Calu3 (cell line): Measurements from ENCODE around the gene ACR. TPM values are rescaled to one million over a fixed set of nuclear protein-coding genes. Genes with fewer than 3 reads are reported as not detected.

Experiments used
- BruUV-seq: library from RNA; stranded (reverse); fragments of 400-500 nt; replicated peaks from 2 replicates; lab custom pipeline; 2021; lab: Mats Ljungman, UMichigan
- CTCF ChIA-PET: fragments of 300-600 bp; sonication (Branson Sonifier 250); formaldehyde crosslinking; loops from one replicate; lab custom pipeline; 2022; ENCODE audit warnings: antibody characterized with exemption; lab: Charles Lee
- DNase-seq: peaks from one replicate; pipeline ENCODE4 v3.0.0; 2022
- H3K27ac Mint-ChIP-seq: one replicate; pipeline ENCODE4 v1.8.0; 2022; ENCODE audit warnings: mixed read lengths; ENCODE audit not compliant: unreplicated experiment
- H3K27me3 Mint-ChIP-seq: one replicate; pipeline ENCODE4 v1.8.0; 2022; ENCODE audit warnings: mixed read lengths; ENCODE audit not compliant: unreplicated experiment
- H3K36me3 Mint-ChIP-seq: one replicate; pipeline ENCODE4 v1.8.0; 2022; ENCODE audit warnings: mild to moderate bottlenecking, moderate library complexity, mixed read lengths; ENCODE audit not compliant: insufficient read depth, unreplicated experiment
- H3K4me1 Mint-ChIP-seq: one replicate; pipeline ENCODE4 v1.8.0; 2022; ENCODE audit warnings: mild to moderate bottlenecking, low read depth, mixed read lengths; ENCODE audit not compliant: unreplicated experiment
- H3K4me3 Mint-ChIP-seq: one replicate; pipeline ENCODE4 v1.8.0; 2022; ENCODE audit warnings: mild to moderate bottlenecking, low read depth, moderate library complexity, mixed read lengths; ENCODE audit not compliant: unreplicated experiment
- H3K9me3 Mint-ChIP-seq: one replicate; pipeline ENCODE4 v1.8.0; 2022; ENCODE audit warnings: low read depth, mixed read lengths; ENCODE audit not compliant: unreplicated experiment
- intact Hi-C: fragments of 100-400 bp; cut with micrococcal nuclease; formaldehyde crosslinking; loops from one replicate; pipeline ENCODE4 v1.10.0; 2022; ENCODE audit not compliant: unreplicated experiment
- total RNA-seq: library from RNA; stranded (reverse); gene quantifications from 2 replicates; pipeline ENCODE4 v1.2.3, GENCODE V29; 2022
- TF ChIP-seq, protein P1 (sequence below): fragments of 200-600 bp; IDR thresholded peaks from one replicate; pipeline ENCODE4 v1.8.0; 2022; ENCODE audit warnings: antibody characterized with exemption; ENCODE audit not compliant: unreplicated experiment

The ACR gene
- total RNA-seq, 1 experiment from 2014 or later, result not detected

DNA sequence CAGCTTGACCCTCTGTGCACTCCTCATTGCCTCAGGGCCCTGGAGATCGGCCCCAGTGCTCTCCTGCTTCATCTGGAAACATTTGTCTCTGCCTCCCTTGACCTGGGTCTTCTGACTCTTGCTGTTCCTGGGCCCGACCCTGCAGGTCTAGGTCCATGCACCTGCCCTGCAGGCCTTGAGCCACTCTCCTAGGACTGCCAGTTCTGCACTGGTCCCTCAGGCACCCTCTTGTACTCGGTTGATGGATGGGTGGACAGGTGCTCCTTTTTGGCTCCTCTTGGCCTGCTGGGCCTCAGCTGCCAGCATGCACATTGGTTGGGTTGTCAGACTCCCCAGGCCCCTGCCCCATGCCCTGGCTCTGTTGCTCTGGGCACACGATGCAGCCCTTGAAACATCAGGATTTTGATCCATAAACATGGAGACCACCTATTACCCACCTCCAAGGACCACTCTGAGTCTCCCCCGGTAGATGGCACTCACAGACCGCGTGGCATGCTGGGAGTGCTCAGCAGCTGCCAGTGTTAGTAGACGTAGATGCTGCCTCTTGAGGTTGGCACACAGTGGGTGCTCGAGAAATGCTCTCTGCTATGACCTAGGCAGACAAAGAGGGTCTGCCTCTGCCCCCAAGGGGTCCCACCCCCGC is 20.2 kb upstream of the ACR start:
- H3K27ac Mint-ChIP-seq, result no peak overlapping the region
- no peaks in the 10 kb centered on the region for H3K9me3 Mint-ChIP-seq
- CTCF ChIA-PET, result no interaction called here
- TF ChIP-seq, protein P1, sequence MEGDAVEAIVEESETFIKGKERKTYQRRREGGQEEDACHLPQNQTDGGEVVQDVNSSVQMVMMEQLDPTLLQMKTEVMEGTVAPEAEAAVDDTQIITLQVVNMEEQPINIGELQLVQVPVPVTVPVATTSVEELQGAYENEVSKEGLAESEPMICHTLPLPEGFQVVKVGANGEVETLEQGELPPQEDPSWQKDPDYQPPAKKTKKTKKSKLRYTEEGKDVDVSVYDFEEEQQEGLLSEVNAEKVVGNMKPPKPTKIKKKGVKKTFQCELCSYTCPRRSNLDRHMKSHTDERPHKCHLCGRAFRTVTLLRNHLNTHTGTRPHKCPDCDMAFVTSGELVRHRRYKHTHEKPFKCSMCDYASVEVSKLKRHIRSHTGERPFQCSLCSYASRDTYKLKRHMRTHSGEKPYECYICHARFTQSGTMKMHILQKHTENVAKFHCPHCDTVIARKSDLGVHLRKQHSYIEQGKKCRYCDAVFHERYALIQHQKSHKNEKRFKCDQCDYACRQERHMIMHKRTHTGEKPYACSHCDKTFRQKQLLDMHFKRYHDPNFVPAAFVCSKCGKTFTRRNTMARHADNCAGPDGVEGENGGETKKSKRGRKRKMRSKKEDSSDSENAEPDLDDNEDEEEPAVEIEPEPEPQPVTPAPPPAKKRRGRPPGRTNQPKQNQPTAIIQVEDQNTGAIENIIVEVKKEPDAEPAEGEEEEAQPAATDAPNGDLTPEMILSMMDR, result no peak
- no peak for DNase-seq
- H3K36me3 Mint-ChIP-seq, result no peaks in the 10 kb centered on the region
- H3K4me1 Mint-ChIP-seq, result no peaks in the 10 kb centered on the region
- intact Hi-C loops, result no loop called here
- no peak overlapping the region for H3K4me3 Mint-ChIP-seq
- BruUV-seq, result no TSS peak
- H3K27me3 Mint-ChIP-seq, result peaks cover 64% of the 10 kb centered on the region

DNA sequence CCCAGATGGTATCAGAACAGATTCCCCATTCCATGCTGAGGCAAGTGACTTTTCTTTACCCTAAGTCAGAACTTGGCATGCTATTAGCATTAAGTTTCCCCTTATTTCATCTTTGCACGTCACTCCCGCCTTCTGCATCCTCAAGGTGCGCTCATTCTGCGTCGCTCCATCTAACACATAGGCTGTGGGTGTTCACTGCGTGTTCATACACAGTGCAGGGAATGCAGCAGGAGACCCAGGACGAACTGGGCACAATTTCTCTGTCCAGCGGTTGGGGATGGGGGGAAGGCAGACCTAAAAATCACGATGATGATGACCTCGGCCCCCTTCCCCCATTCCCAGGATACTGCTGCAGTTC is 19.7 kb upstream of the ACR start:
- Mint-ChIP-seq H3K27me3 (peaks cover 66% of the 10 kb centered on the region), H3K36me3 (no peaks in the 10 kb centered on the region), H3K4me1 (no peaks in the 10 kb centered on the region), H3K27ac (no peak overlapping the region), H3K4me3 (no peak overlapping the region), H3K9me3 (no peaks in the 10 kb centered on the region)
- DNase-seq, result no peak
- intact Hi-C loops, result no loop called here
- TF ChIP-seq, protein P1, result no peak
- no TSS peak for BruUV-seq
- CTCF ChIA-PET, result no interaction called here

DNA sequence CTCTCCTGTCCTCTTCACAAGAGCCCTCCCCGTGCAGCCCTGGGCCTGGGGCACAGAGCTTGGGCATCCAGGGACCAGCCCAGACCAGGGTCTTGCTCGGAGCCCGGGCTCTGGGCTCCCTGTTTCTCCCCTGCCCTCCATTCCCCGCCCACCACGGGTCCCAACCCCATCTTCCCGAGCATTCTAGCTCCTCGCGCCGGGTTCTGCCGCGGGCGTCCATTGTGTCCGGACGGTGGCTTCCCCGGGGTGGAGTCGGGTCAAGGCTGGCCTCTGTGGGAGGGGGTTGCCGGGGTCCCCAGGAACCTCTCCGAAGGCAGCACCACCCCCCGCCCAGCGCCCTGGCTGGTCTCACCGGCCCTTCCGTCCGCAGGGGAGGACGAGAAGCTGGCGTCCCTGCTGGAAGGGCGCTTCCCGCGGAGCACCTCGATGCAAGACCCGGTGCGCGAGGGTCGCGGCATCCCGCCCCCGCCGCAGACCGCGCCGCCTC is 18.1 kb upstream of the ACR start:
- no peak overlapping the region for H3K27ac Mint-ChIP-seq
- BruUV-seq, result no TSS peak
- no peak for DNase-seq
- H3K9me3 Mint-ChIP-seq, result no peaks in the 10 kb centered on the region
- H3K4me1 Mint-ChIP-seq, result no peaks in the 10 kb centered on the region
- H3K27me3 Mint-ChIP-seq, result peaks cover 62% of the 10 kb centered on the region
- TF ChIP-seq, protein P1, result no peak
- intact Hi-C loops, result no loop called here
- no peaks in the 10 kb centered on the region for H3K36me3 Mint-ChIP-seq
- CTCF ChIA-PET, result no interaction called here
- H3K4me3 Mint-ChIP-seq, result no peak overlapping the region

DNA sequence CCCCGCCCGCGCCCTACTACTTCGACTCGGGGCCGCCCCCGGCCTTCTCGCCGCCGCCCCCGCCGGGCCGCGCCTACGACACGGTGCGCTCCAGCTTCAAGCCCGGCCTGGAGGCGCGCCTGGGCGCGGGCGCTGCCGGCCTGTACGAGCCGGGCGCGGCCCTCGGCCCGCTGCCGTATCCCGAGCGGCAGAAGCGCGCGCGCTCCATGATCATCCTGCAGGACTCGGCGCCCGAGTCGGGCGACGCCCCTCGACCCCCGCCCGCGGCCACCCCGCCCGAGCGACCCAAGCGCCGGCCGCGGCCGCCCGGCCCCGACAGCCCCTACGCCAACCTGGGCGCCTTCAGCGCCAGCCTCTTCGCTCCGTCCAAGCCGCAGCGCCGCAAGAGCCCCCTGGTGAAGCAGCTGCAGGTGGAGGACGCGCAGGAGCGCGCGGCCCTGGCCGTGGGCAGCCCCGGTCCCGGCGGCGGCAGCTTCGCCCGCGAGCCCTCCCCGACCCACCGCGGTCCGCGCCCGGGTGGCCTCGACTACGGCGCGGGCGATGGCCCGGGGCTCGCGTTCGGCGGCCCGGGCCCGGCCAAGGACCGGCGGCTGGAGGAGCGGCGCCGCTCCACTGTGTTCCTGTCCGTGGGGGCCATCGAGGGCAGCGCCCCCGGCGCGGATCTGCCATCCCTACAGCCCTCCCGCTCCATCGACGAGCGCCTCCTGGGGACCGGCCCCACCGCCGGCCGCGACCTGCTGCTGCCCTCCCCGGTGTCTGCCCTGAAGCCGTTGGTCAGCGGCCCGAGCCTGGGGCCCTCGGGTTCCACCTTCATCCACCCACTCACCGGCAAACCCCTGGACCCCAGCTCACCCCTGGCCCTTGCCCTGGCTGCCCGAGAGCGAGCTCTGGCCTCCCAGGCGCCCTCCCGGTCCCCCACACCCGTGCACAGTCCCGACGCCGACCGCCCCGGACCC is 17.4 kb upstream of the ACR start:
- TF ChIP-seq, protein P1, result no peak
- CTCF ChIA-PET, result interaction anchor here (1.4 kb wide), 1 partner anchor 12 kb away, joined by 3 read pairs; no protein-coding TSS in a partner anchor
- H3K9me3 Mint-ChIP-seq, result no peaks in the 10 kb centered on the region
- intact Hi-C loops, result no loop called here
- no peak overlapping the region for H3K4me3 Mint-ChIP-seq
- DNase-seq, result no peak
- no peak overlapping the region for H3K27ac Mint-ChIP-seq
- no peaks in the 10 kb centered on the region for H3K4me1 Mint-ChIP-seq
- no TSS peak for BruUV-seq
- H3K36me3 Mint-ChIP-seq, result no peaks in the 10 kb centered on the region
- peaks cover 61% of the 10 kb centered on the region for H3K27me3 Mint-ChIP-seq
